ENCODE data around the gene EMC8.

EMC8 gene

DNA sequence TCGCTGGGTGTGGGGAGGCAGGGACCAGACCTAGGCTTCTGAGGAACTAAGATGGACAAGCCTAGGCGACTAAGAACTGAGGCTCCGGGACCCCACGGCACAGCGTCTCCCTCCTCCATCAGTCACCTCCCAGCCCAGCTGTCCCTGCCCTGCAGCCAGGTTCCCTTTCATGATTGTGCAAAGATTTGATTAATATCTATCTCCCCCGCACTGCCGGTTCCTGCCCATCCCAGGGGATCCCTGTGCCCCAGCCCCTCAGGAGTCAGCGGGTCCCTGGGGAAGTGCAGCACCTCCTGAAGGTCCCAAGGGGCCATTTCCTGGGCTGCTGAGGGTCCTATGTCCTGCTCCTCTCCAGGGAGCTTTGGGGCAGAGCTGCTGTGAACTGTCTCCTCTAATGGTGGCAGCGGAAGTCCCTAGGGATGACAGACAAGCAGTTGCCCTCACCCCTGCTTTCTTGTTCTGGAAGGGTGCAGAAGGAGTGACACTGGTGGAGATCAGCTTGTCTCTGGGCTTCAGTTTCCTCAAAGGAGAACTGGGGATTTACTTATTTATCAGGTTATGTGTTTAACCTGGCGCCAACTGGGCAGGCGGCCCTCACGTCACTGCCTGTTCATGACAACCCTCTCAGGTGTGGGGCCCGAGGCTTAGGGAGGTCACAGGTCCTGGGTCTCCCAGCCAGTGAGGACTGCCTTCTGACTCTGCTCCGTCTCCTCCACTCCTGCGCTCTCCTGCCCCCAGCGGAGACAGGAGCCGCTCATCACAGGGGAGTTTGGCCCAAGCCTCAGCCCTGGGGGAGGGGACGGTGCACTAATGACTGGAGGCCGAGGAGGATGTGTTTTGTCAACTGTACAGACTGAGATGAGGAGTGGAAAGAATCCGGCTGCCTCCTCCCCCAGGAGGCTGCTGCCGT lies 46.6 kb downstream of the EMC8 start:
- DNase-seq, result no peak

DNA sequence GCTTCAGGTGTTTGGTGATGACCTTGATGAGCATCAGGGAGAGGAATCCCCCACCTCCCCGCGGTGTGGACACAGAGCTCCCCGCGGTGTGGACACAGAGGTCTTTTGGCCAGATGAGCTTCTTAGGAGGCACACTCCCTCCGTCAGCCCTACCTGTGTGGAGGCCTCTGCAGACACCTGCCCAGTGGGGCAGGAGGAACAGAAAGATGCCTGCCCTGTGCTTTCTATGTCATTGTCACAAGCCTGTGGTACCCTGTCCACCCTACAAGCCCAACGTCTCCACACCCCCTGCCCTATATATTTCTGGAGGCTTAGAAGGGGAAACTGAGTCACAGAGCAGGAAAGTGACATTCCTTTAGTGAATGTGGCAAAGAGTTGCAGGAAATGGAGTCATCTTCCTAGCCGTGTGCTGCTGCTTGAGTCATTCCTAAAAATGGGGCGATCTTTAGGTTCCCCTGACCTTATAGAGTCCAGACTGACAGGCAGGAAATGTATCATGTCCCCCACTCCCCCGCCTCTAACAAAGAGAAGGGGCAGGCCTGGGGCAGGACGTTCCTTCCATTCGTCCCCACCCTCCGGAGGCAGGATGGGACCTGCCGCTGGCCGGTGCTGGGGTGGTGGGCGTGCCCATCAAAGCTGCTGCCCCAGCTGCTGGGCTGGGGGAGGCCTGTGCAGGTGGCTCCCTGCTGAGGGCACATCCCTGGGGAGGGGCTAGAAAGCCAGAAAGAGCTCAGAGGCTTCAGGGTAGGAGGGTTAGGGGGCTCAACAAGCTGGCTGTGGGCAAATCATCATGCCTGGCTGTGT lies 47.4 kb downstream of the EMC8 start:
- no peak for DNase-seq

GRCh38 chr16:85750827-85751697 lies 48.3 kb downstream of the EMC8 start, which contains the start of gene C16orf74:
Gene C16orf74, minus strand, starts transcription at chr16:85751096. Its CDS starts 15,879 bp downstream, at chr16:85735217.
- DNase-seq, result no peak

DNA sequence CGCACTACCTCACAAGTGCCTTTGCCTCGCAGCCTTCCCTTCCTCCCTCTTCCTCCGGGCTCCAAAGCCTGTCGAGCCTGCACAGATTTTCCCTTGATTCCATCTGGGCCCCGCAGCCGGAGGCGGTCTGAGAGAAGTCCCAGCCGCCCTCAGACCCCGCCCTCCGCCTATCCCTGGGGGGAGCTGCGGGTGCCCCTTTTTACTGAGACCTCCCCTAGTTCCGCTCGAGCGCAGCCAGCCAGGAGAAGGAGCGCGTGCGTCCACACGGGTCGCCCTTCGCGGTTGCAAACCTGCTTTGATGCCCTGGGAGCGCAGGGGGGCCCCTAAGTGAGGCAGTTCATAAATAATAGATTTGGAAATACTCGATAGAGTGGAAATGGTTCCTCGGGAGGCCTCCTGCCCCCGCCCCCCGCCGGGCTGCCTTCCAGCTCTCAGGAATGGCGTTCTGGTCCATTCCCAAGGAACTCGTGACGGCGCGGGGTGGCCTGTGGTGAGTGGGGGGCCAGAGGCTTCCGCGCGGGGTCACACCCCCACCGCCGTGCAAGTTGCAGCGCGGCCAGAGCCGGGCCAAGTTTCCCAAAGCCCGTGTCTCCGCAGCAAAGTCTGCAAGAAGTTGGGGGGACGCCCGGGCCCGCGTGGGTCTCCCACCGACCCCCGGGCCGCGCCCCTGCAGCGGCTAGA lies 49.1 kb downstream of the EMC8 start:
- DNase-seq, result peak; percentile 9

DNA sequence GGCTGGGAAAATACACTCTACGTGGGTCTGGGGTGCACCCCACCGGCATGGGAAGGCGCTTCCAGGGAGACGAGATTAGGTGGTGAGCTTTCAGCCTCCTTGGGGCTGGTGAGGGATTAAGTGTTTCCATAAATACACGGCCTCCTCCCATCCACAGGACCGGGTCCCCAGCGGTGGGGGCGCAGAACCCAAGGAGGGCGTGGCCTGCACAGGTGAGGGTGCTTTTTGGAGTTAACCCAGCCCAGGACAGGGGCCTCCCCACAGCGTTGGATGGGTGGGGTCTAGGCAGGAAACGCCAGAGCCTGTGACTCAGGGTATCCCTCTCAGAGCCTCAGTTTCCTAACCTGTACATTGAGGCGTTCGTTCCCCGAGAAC lies 49.6 kb downstream of the EMC8 start:
- DNase-seq, result no peak

GRCh38 chr16:85746460-85747215 lies 52.7 kb downstream of the EMC8 start:
- no peak for DNase-seq

- no peak for DNase-seq
Measured at GRCh38 chr16:85738923-85739715, 60.2 kb downstream of the EMC8 start.

GRCh38 chr16:85736921-85737320 lies 62.4 kb downstream of the EMC8 start:
- no peak for DNase-seq

GRCh38 chr16:85735946-85736345 lies 63.4 kb downstream of the EMC8 start:
- no peak for DNase-seq

GRCh38 chr16:85735225-85735635 lies 64.1 kb downstream of the EMC8 start:
- DNase-seq, result peak; percentile 44

GRCh38 chr16:85734311-85735017 lies 64.9 kb downstream of the EMC8 start:
- no peak for DNase-seq

GRCh38 chr16:85733839-85734170 lies 65.5 kb downstream of the EMC8 start:
- DNase-seq, result no peak

- no peak for DNase-seq
Measured at GRCh38 chr16:85733155-85733838, 66.0 kb downstream of the EMC8 start.

- no peak for DNase-seq
Measured at GRCh38 chr16:85731179-85731578, 68.2 kb downstream of the EMC8 start.

DNA sequence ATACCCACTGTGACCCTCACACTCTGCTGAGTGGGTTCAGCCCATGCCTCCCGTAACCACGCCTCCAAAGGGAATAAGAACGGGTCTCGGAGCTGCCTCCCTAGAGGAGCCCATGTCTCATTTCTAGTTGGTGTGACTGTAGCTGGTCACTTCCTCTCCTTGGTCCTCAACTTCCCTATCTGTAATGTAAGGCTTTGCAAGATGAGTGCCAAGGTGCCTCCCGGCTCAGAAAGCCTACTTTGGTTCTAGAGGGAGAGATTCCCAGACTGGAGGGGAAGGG lies 69.2 kb downstream of the EMC8 start:
- DNase-seq, result no peak

DNA sequence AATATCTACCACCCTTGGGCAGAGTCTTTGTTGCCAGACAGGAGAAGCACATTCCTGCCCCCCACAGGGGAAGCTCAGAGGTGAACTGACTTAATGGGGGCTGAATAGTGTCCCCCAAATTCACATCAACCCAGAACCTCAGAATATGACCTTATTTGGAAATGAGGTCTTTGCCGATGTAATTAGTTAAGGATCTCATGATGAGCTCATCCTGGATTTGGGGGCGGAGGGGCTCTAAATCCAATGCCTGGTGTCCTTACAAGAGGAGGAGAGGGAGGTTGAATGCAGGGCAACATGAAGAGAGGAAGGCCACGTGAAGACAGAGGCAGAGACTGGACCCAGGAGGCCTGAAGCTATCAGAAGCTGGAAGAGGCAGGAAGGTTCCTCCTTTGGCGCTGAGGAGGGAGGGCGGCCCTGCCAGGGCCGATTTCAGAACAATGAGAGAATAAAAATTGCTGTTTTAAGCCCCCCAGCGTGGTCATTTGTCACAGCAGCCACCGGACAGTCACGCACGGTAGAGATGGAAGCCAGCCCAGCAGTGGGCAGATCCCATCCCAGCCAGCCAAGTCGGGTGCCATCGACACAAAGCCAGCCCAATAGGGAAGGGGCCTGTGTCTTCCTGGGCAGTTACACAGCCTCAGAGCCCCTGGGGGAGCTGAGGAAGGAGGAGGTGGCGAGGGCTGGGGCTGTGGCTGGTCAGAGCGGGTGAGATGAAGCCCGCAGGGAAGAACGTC lies 69.7 kb downstream of the EMC8 start:
- no peak for DNase-seq

DNA sequence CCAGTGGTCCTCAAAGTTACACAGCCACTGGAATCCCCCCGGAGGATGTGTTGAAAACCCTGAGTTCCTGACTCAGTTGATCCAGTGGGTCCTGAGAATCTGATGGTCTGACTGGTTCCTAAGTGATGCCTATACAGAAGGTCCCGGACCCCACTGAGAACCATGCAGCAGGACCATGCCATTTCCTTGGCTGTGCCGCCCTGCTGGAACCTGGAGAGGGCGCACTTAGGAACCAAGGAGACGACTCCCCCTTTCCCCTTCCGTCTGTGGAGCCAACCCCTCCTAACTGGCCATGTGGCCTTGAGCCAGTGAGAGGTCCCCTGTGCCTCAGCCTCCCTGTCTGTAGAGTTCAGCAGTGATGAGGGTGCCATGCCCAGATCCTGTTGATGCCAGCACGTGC lies 70.5 kb downstream of the EMC8 start:
- no peak for DNase-seq

All from activated CD4-positive, alpha-beta T cell treated with anti-CD3 and anti-CD28 coated beads, Interleukin-2, amount 50 U/mL, for 1 hour (primary cell).